Ovary (tissue), 9 donors: ENCODE measurements around the gene SLC23A2. TPM values are rescaled to one million over a fixed set of nuclear protein-coding genes. Genes with fewer than 3 reads are reported as not detected.

ENCODE experiments used
- DNase-seq, 5 donors: peaks; one replicate each; pipeline ENCODE4 v3.0.0-alpha.2; 2019 to 2020
- H3K27ac ChIP-seq, 2 donors: fragments of 200-600 bp; one replicate each; pipeline versions ENCODE4 v1.5.1 to v1.8.0; 2019 to 2022
- H3K27me3 ChIP-seq: fragments of 200-600 bp; one replicate; pipeline ENCODE4 v1.8.0; 2022
- H3K36me3 ChIP-seq: fragments of 200-600 bp; sonication (generic); one replicate; pipeline ENCODE4 v1.5.1; 2019
- H3K4me1 ChIP-seq: one replicate; pipeline ENCODE4 v1.8.1; 2013; ENCODE audit warnings: mild to moderate bottlenecking, moderate library complexity; ENCODE audit not compliant: insufficient read depth
- H3K4me3 ChIP-seq: fragments of 200-600 bp; sonication (generic); one replicate; pipeline ENCODE4 v1.5.1; 2017
- H3K9me3 ChIP-seq, 2 donors: fragments of 200-600 bp in 1 of 2; sonication (generic) in 1 of 2; one replicate each; pipeline versions ENCODE4 v1.5.1 to v1.8.1; 2013 to 2019; ENCODE audit warnings: mild to moderate bottlenecking in 1 of 2, moderate library complexity in 1 of 2
- CTCF ChIP-seq, 3 donors: fragments of 450-650 bp in 2 of 3; fragments of 200-600 bp in 1 of 3; IDR thresholded peaks; one replicate each; pipeline versions ENCODE4 v1.5.1 to v1.8.0; 2016 to 2022; ENCODE audit warnings: antibody characterized with exemption in 3 of 3, mild to moderate bottlenecking in 1 of 3
- EP300 ChIP-seq: sonication (generic); formaldehyde crosslinking; IDR thresholded peaks from one replicate; pipeline ENCODE4 v1.6.1; 2017; ENCODE audit warnings: antibody characterized with exemption
- POLR2A ChIP-seq: fragments of 450-650 bp; IDR thresholded peaks from one replicate; pipeline ENCODE4 v1.6.1; 2017; ENCODE audit warnings: antibody characterized with exemption, mild to moderate bottlenecking, moderate library complexity
- WGBS, 3 donors: extraction: QIAGEN DNeasy Blood & Tissue Kit in 1 of 3; methylation state at CpG; one replicate each; pipeline versions ENCODE4 v1.1.5 to v1.1.7; 2013 to 2017; 5-methylcytosine and 5-hydroxymethylcytosine counted together
- intact Hi-C, 4 donors: fragments of 100-400 bp; cut with DNase I; formaldehyde crosslinking; loops; one replicate each; pipeline versions ENCODE4 v1.11.0 to v1.15.1; 2022 to 2023
- polyA plus RNA-seq, 2 donors: library from polyadenylated mRNA; stranded (reverse); fragments of 200-250 nt in 1 of 2; fragments of 350-450 nt in 1 of 2; fragmentation: Illumina TruSeq in 1 of 2; extraction: RNeasy Lipid Tissue Mini Kit (QIAGEN cat#74804) in 1 of 2; gene quantifications; one replicate each; pipeline ENCODE4 v1.2.3, GENCODE V29; 2013 to 2014
- total RNA-seq, 7 donors: library from RNA; depleted of rRNA in 2 of 7; stranded (reverse); fragments of >200 nt in 2 of 7; fragmentation: NEBNext Ultra II Directional in 3 of 7; extraction: Animal tissue kit (Norgen Biotek cat#: 25700) in 3 of 7; gene quantifications; one replicate each; pipeline versions ENCODE4 v1.1.0 to v1.2.4, GENCODE V29; 2016 to 2023
- donor health status: DM: no; HTN: no; CAD: no; lungs with moderate emphysema.
- donor health status: DM: no; HTN: no; CAD: no.
- donor health status: Bipolar disorder and iron deficiency.
- donor health status: DM: yes; HTN: yes; CAD: no.
- donor health status: DM: no; HTN: no; CAD: no.
- donor health status: DM: yes; HTN: yes; CAD: no.

SLC23A2 gene
- total and polyA plus RNA-seq, 9 donors, result 28.7 to 95.6 (median 61.0) TPM

GRCh38 chr20:4998160-4998651, 3.1 kb downstream of the SLC23A2 start:
- peak overlapping the region in 1 of 2 donors; percentile 17 for H3K27ac ChIP-seq
- H3K9me3 ChIP-seq, result no peaks in the 10 kb centered on the region
- TF ChIP-seq EP300 (no peak), POLR2A (no peak), CTCF (IDR thresholded peaks at IDR 0.05) (no peak)
- no peaks in the 10 kb centered on the region for H3K36me3 ChIP-seq
- DNase-seq, result no peak
- intact Hi-C loops, result no loop called here
- WGBS, 3 donors, result 58 to 70% (median 69%) methylated on average over 5 of the region's 5 CpGs
- H3K4me1 ChIP-seq, result peaks cover 17% of the 10 kb centered on the region
- H3K4me3 ChIP-seq, result no peak overlapping the region
- no peaks in the 10 kb centered on the region for H3K27me3 ChIP-seq

GRCh38 chr20:4997222-4997621, 4.1 kb downstream of the SLC23A2 start:
- Histone ChIP-seq H3K36me3 (no peaks in the 10 kb centered on the region), H3K4me3 (no peak overlapping the region), H3K27me3 (no peaks in the 10 kb centered on the region), H3K27ac (no peak overlapping the region), H3K9me3 (no peaks in the 10 kb centered on the region), H3K4me1 (peaks cover 17% of the 10 kb centered on the region)
- DNase-seq, result no peak
- intact Hi-C loops, result no loop called here
- 94 to 100% (median 95%) methylated on average over 2 of the region's 2 CpGs for WGBS, 3 donors
- TF ChIP-seq CTCF (IDR thresholded peaks at IDR 0.05) (no peak), POLR2A (no peak), EP300 (no peak)

GRCh38 chr20:4989570-4989969, 11.7 kb downstream of the SLC23A2 start:
- intact Hi-C loops, result no loop called here
- Histone ChIP-seq H3K27ac (no peak overlapping the region), H3K4me3 (no peak overlapping the region), H3K4me1 (peaks cover 10% of the 10 kb centered on the region), H3K9me3 (no peaks in the 10 kb centered on the region), H3K36me3 (no peaks in the 10 kb centered on the region), H3K27me3 (no peaks in the 10 kb centered on the region)
- WGBS, 3 donors, result 60 to 67% (median 61%) methylated on average over 5 of the region's 5 CpGs
- no peak for DNase-seq
- TF ChIP-seq POLR2A, result no peak
- TF ChIP-seq EP300, result no peak
- TF ChIP-seq CTCF (IDR thresholded peaks at IDR 0.05), result no peak

GRCh38 chr20:4987130-4987529, 14.2 kb downstream of the SLC23A2 start:
- no peaks in the 10 kb centered on the region for H3K9me3 ChIP-seq
- H3K4me3 ChIP-seq, result no peak overlapping the region
- WGBS, 3 donors, result 55 to 69% (median 58%) methylated on average over 6 of the region's 6 CpGs
- no peaks in the 10 kb centered on the region for H3K36me3 ChIP-seq
- peaks cover 13% of the 10 kb centered on the region for H3K4me1 ChIP-seq
- TF ChIP-seq EP300 (no peak), POLR2A (no peak), CTCF (IDR thresholded peaks at IDR 0.05) (no peak)
- no peak for DNase-seq
- intact Hi-C loops, result no loop called here
- H3K27ac ChIP-seq, result no peak overlapping the region
- no peaks in the 10 kb centered on the region for H3K27me3 ChIP-seq
